IPS-15b (cell line): ENCODE results near the gene POLN.
A peak's percentile ranks its signal among the peaks of the same experiment; 100 is the strongest.

Experiments
- H3K27me3 ChIP-seq: one replicate; pipeline ENCODE4 v1.6.1; 2013; ENCODE audit warnings: low read length; ENCODE audit not compliant: control insufficient read depth, insufficient read depth
- H3K36me3 ChIP-seq: one replicate; pipeline ENCODE4 v1.6.1; 2013; ENCODE audit warnings: low read length; ENCODE audit not compliant: control insufficient read depth, insufficient read depth
- H3K4me1 ChIP-seq: one replicate; pipeline ENCODE4 v1.6.1; 2013; ENCODE audit warnings: mild to moderate bottlenecking, low read length; ENCODE audit not compliant: control insufficient read depth, insufficient read depth
- H3K4me3 ChIP-seq: one replicate; pipeline ENCODE4 v1.5.1; 2013; ENCODE audit warnings: low read depth, low read length
- H3K9ac ChIP-seq: one replicate; pipeline ENCODE4 v1.6.1; 2013; ENCODE audit warnings: low read depth, mild to moderate bottlenecking, low read length
- H3K9me3 ChIP-seq: one replicate; pipeline ENCODE4 v1.6.1; 2013; ENCODE audit warnings: mild to moderate bottlenecking, low read length; ENCODE audit not compliant: control insufficient read depth, insufficient read depth

The POLN gene

GRCh38 chr4:2076908-2077536 lies 164.9 kb downstream of the POLN start:
- H3K4me1 ChIP-seq: no peaks in the 10 kb centered on the region
- H3K4me3 ChIP-seq: no peak overlapping the region
- no peaks in the 10 kb centered on the region for H3K36me3 ChIP-seq
- no peaks in the 10 kb centered on the region for H3K27me3 ChIP-seq
- peak overlapping the region; percentile 37 for H3K9ac ChIP-seq
- H3K9me3 ChIP-seq: no peaks in the 10 kb centered on the region

DNA sequence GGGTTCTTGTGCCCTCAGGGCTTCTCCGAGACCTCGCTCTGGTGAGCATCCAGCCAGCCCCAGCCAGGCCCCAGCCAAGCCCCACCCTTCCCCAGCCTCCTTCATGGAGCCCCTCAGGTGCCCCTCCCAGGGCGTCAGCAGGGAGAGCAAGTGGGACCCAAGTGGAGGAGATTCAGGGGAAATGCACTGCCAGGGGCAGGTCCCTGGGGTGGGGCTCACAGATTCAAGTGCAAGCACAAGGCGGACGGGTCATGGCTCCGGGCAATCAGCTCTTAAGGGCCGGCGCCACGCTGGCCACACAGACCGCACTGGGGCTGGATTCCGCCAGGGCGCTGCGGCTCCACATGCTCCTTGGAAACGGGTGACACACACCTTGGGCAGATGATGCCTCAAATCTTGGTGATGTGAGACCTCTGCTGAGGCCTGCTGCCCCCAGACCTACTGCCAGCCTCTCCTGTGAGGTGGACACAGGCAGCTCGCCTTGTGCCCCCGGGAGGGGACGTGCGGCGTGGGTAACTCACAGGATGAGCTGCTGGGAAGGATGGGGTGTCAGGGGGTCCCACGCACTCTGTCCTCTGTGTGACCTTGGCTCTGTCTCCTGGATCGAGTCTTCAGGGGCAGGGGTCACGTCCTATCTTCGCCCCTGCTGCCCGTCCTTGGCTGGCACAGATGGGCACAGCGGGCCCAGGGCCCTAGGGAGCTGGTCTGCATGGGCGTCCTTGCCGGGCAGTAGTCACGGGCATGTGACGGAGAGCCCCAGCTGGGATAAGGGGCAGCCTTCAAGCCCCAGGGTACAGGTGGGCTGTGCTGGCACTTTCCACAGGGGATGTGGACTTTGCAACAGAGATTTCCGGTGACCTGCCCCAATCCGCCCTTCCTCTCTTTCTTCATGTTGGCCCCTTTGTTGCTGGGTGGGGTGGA lies 165.7 kb downstream of the POLN start:
- H3K9ac ChIP-seq: no peak overlapping the region

GRCh38 chr4:2075171-2075986 lies 166.5 kb downstream of the POLN start:
- Histone ChIP-seq H3K9ac (no peak overlapping the region), H3K9me3 (no peaks in the 10 kb centered on the region), H3K4me1 (peaks cover 2% of the 10 kb centered on the region), H3K4me3 (no peak overlapping the region), H3K27me3 (no peaks in the 10 kb centered on the region), H3K36me3 (no peaks in the 10 kb centered on the region)

More for the DNA sequence above, 165.7 kb downstream of the POLN start:
- Histone ChIP-seq H3K4me1 (peaks cover 2% of the 10 kb centered on the region), H3K4me3 (no peak overlapping the region), H3K27me3 (no peaks in the 10 kb centered on the region), H3K9me3 (no peaks in the 10 kb centered on the region), H3K36me3 (no peaks in the 10 kb centered on the region)

- H3K36me3 ChIP-seq: no peaks in the 10 kb centered on the region
- H3K4me3 ChIP-seq: no peak overlapping the region
- no peaks in the 10 kb centered on the region for H3K27me3 ChIP-seq
- no peak overlapping the region for H3K9ac ChIP-seq
- no peaks in the 10 kb centered on the region for H3K9me3 ChIP-seq
- peaks cover 2% of the 10 kb centered on the region for H3K4me1 ChIP-seq
Observed at GRCh38 chr4:2074588-2074987, 167.3 kb downstream of the POLN start.

- H3K4me3 ChIP-seq: no peak overlapping the region
- no peaks in the 10 kb centered on the region for H3K36me3 ChIP-seq
- peaks cover 2% of the 10 kb centered on the region for H3K4me1 ChIP-seq
Observed at GRCh38 chr4:2073808-2074481, 168.0 kb downstream of the POLN start.

DNA sequence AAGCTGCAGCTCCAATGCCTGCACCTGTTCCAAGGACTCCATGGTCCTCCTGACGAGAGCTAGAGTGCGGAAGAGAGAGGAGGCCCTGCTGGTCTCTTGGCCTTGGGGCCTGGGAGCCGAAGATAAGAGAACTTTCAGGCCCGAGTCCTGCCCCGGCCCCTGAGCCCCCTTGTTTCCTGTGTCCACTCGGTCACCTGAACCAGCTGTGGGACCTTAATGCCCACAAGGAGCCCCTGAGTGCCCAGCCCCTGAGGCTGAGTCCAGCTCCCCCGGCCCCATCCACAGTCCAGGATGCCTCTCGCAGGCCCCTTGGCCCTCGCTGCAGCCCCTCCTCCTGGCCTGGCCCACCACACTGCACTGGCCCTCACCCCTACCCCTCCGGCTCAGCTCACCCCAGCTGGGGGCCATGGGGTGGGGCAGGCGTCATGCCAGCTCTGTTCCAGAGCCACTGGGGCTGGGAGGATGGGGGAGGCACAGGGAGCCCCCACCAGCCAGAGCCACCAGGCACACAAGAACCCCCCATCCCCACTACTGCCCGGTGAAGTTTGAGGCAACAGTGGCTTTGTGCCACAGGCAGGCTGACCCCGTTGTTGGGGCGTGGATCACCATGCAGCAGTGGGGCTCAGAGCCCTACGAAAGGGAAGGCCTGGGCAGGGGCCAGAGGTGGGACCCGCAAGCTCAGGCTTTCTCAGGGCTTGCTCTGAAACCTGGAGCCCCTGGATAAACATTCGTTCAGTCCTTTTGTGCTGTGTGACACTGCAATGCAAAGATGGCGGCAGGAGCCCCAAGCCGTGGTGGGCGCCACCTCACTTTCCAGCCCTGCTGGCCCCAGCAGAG lies 168.7 kb downstream of the POLN start:
- Histone ChIP-seq H3K27me3 (no peaks in the 10 kb centered on the region), H3K4me1 (peaks cover 2% of the 10 kb centered on the region), H3K36me3 (no peaks in the 10 kb centered on the region), H3K9me3 (no peaks in the 10 kb centered on the region), H3K4me3 (no peak overlapping the region), H3K9ac (no peak overlapping the region)

More at GRCh38 chr4:2073808-2074481, 168.0 kb downstream of the POLN start:
- no peaks in the 10 kb centered on the region for H3K27me3 ChIP-seq
- no peaks in the 10 kb centered on the region for H3K9me3 ChIP-seq
- H3K9ac ChIP-seq: no peak overlapping the region

DNA sequence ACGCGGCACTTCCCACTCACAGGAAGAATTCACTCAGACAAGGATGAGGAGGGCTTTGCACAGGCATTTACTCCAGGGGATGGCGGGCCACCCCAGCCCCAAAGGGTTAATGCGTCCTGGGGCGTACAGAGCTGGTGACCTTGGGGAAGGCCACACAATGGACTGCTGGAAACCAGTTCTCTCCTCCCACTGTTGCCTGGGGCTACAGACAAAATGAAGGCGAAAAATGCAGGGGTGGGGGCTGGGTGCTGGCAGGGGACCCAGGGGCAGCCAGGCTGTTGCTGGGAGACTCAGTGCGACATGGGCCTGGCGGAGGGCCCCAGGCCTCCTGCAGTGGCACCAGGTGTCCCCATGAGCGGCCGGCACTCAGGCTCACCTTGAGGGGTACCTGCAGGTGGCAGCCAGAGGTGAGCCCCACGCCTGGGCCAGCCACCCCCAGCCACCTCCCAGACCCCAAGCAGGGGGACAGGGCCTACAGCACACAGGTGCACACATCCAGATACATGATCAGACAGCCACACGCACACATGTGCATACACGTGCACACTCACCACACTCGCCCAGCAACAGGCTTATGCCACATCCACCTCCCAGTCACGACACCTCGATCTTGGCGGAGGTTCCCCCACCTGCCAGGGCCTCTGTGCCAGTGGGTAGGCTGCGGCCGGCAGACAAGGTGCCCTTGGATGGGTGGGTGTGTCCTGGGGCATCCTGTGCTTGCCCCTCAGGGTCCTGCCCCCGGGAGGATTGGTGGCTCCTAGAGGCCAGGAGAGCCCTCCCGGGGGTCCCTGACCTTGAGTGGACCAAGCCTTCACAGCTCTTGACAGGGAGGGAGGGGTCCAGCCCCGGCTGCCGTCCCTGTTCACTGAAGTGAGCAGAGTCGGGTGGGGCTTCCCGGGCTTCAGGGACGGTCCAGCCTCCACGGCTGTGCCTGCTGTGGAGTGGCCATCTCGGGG lies 169.7 kb downstream of the POLN start:
- no peak overlapping the region for H3K9ac ChIP-seq
- H3K9me3 ChIP-seq: no peaks in the 10 kb centered on the region
- no peaks in the 10 kb centered on the region for H3K27me3 ChIP-seq
- H3K4me1 ChIP-seq: peaks cover 2% of the 10 kb centered on the region
- H3K4me3 ChIP-seq: no peak overlapping the region
- no peaks in the 10 kb centered on the region for H3K36me3 ChIP-seq

- no peaks in the 10 kb centered on the region for H3K36me3 ChIP-seq
- peaks cover 2% of the 10 kb centered on the region for H3K4me1 ChIP-seq
- H3K9ac ChIP-seq: no peak overlapping the region
- H3K4me3 ChIP-seq: no peak overlapping the region
- no peaks in the 10 kb centered on the region for H3K9me3 ChIP-seq
- no peaks in the 10 kb centered on the region for H3K27me3 ChIP-seq
Observed at GRCh38 chr4:2071252-2071911, 170.5 kb downstream of the POLN start.

- H3K4me1 ChIP-seq: peaks cover 2% of the 10 kb centered on the region
- no peaks in the 10 kb centered on the region for H3K9me3 ChIP-seq
- no peak overlapping the region for H3K9ac ChIP-seq
- no peaks in the 10 kb centered on the region for H3K27me3 ChIP-seq
- H3K4me3 ChIP-seq: no peak overlapping the region
- no peaks in the 10 kb centered on the region for H3K36me3 ChIP-seq
Observed at GRCh38 chr4:2070421-2071251, 171.3 kb downstream of the POLN start.
